Hepatocyte (in vitro differentiated cells): ENCODE measurements around the gene LEFTY2. TPM values are rescaled to one million over a fixed set of nuclear protein-coding genes. Genes with fewer than 3 reads are reported as not detected.

ENCODE experiments used
- DNase-seq: peaks from one replicate; pipeline ENCODE4 v3.0.0-alpha.2; 2016; ENCODE audit warnings: low spot score
- H2AFZ ChIP-seq: fragments of 200-600 bp; sonication (generic); 2 replicates; pipeline ENCODE4 v1.6.0; 2016; ENCODE audit warnings: antibody characterized with exemption, mild to moderate bottlenecking
- H3K27ac ChIP-seq: fragments of 200-600 bp; sonication (generic); 2 replicates; pipeline ENCODE4 v1.5.1; 2016; ENCODE audit warnings: mild to moderate bottlenecking
- H3K27me3 ChIP-seq: fragments of 200-600 bp; sonication (generic); 2 replicates; pipeline ENCODE4 v1.6.1; 2016
- H3K36me3 ChIP-seq: fragments of 200-600 bp; sonication (generic); replicated peaks from 2 replicates; pipeline ENCODE4 v1.5.1; 2016; ENCODE audit warnings: low read depth; ENCODE audit not compliant: insufficient read depth
- H3K4me1 ChIP-seq: fragments of 200-600 bp; sonication (generic); 2 replicates; pipeline ENCODE4 v1.5.1; 2016; ENCODE audit warnings: mild to moderate bottlenecking, moderate library complexity; ENCODE audit not compliant: insufficient read depth
- H3K4me2 ChIP-seq: fragments of 200-600 bp; sonication (generic); 2 replicates; pipeline ENCODE4 v1.6.0; 2016
- H3K4me3 ChIP-seq: fragments of 200-600 bp; sonication (generic); 2 replicates; pipeline ENCODE4 v1.5.1; 2016; ENCODE audit warnings: mild to moderate bottlenecking
- H3K79me2 ChIP-seq: fragments of 200-600 bp; sonication (generic); 2 replicates; pipeline ENCODE4 v1.6.0; 2017; ENCODE audit warnings: mild to moderate bottlenecking
- H3K9me2 ChIP-seq: fragments of 200-600 bp; sonication (generic); replicated peaks from 2 replicates; pipeline ENCODE4 v1.6.0; 2017; ENCODE audit warnings: mild to moderate bottlenecking; ENCODE audit not compliant: insufficient read depth
- H3K9me3 ChIP-seq: fragments of 200-600 bp; sonication (generic); 2 replicates; pipeline ENCODE4 v1.5.1; 2016; ENCODE audit warnings: low read depth, mild to moderate bottlenecking
- H4K20me1 ChIP-seq: fragments of 200-600 bp; sonication (generic); 2 replicates; pipeline ENCODE4 v1.6.0; 2016; ENCODE audit warnings: mild to moderate bottlenecking; ENCODE audit not compliant: insufficient read depth, poor library complexity, severe bottlenecking
- CTCF ChIP-seq: fragments of 200-600 bp; sonication (generic); IDR thresholded peaks from 2 replicates; pipeline ENCODE4 v1.5.1; 2016; ENCODE audit warnings: antibody characterized with exemption, mild to moderate bottlenecking; ENCODE audit not compliant: poor library complexity
- EZH2 ChIP-seq: fragments of 200-600 bp; sonication (generic); IDR thresholded peaks from 2 replicates; pipeline ENCODE4 v1.6.1; 2016; ENCODE audit warnings: antibody characterized with exemption, mild to moderate bottlenecking, borderline replicate concordance
- EZH2phosphoT487 ChIP-seq: fragments of 200-600 bp; sonication (generic); IDR thresholded peaks from one replicate; pipeline ENCODE4 v1.6.1; 2018; ENCODE audit warnings: antibody characterized with exemption, mild to moderate bottlenecking, low read depth, moderate library complexity; ENCODE audit not compliant: unreplicated experiment, severe bottlenecking
- WGBS: methylation state at CpG from one replicate; pipeline ENCODE4 v1.1.6; 2016; ENCODE audit warnings: low lambda C conversion rate; ENCODE audit errors: missing lambda C conversion rate; 5-methylcytosine and 5-hydroxymethylcytosine counted together
- polyA plus RNA-seq: library from polyadenylated mRNA; unstranded; fragments of >200 nt; fragmentation: Nextera tagmentation; extraction: Ambion mirVana; gene quantifications from 2 replicates; pipeline ENCODE4 v1.2.1, GENCODE V29; 2016
- total RNA-seq: library from RNA; depleted of rRNA; stranded (reverse); fragments of >200 nt; gene quantifications from 2 replicates; pipeline ENCODE4 v1.2.3, GENCODE V29; 2014

LEFTY2 gene
- total and polyA plus RNA-seq, 2 experiments from 2014 or later = 0.60 to 1.1 TPM

GRCh38 chr1:225897595-225898514, 43.2 kb downstream of the LEFTY2 start:
- no peak for TF ChIP-seq EZH2phosphoT487
- TF ChIP-seq EZH2 = no peak
- no peak for TF ChIP-seq CTCF
- H3K79me2 ChIP-seq = no peaks in the 10 kb centered on the region
- no peak overlapping the region for H2AFZ ChIP-seq
- H4K20me1 ChIP-seq = no peaks in the 10 kb centered on the region
- H3K27me3 ChIP-seq = no peaks in the 10 kb centered on the region
- no peaks in the 10 kb centered on the region for H3K9me2 ChIP-seq
- no peaks in the 10 kb centered on the region for H3K4me1 ChIP-seq
- H3K9me3 ChIP-seq = no peaks in the 10 kb centered on the region
- no peaks in the 10 kb centered on the region for H3K36me3 ChIP-seq
- no peak overlapping the region for H3K4me3 ChIP-seq
- WGBS = 82% methylated on average over 19 of the region's 19 CpGs
- no peak overlapping the region for H3K27ac ChIP-seq
- DNase-seq = no peak
- no peak overlapping the region for H3K4me2 ChIP-seq

DNA sequence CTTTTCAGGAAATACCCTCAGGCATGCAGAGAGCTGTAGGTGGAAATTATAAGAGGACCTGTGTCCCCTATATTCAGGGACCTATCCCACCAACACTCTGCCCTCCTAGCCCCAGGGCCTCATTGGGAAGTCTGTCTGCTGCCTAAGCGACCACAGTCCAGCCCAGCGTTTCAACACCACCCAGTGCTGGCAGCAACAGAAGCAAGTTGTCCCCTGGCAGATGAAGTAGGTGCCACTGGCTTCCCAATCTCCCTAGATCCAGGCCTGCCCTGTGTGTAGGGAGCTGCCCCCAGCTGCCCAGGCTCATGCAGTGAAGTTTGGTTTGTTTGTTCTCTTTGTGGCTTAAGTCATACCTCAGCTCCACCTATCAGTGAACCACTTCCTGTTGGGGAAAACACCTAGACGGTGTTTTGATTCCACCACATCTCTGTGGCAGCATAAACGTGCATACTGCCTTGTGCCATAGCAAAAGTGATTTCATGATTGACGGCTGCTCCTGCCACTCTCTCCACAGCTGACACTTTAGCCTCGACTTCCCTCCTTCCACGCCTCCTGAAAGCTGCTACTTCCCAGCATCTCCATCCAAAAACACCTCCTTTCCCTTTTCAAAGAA, 44.0 kb downstream of the LEFTY2 start:
- Histone ChIP-seq H3K9me2 (no peaks in the 10 kb centered on the region), H3K36me3 (no peaks in the 10 kb centered on the region), H3K9me3 (no peaks in the 10 kb centered on the region), H3K79me2 (no peaks in the 10 kb centered on the region), H3K4me1 (no peaks in the 10 kb centered on the region), H3K27ac (no peak overlapping the region), H3K27me3 (no peaks in the 10 kb centered on the region), H4K20me1 (no peaks in the 10 kb centered on the region), H3K4me3 (no peak overlapping the region), H3K4me2 (no peak overlapping the region), H2AFZ (no peak overlapping the region)
- DNase-seq = peak; percentile 42
- TF ChIP-seq CTCF = no peak
- no peak for TF ChIP-seq EZH2
- no peak for TF ChIP-seq EZH2phosphoT487
- 57% methylated on average over 7 of the region's 7 CpGs for WGBS

- 84% methylated on average over 5 of the region's 5 CpGs for WGBS
- no peak overlapping the region for H3K4me3 ChIP-seq
- H3K4me2 ChIP-seq = no peak overlapping the region
- H4K20me1 ChIP-seq = no peaks in the 10 kb centered on the region
- no peaks in the 10 kb centered on the region for H3K9me2 ChIP-seq
- H3K79me2 ChIP-seq = no peaks in the 10 kb centered on the region
- DNase-seq = no peak
- no peaks in the 10 kb centered on the region for H3K36me3 ChIP-seq
- H2AFZ ChIP-seq = no peak overlapping the region
- H3K27me3 ChIP-seq = no peaks in the 10 kb centered on the region
- TF ChIP-seq CTCF (no peak), EZH2 (no peak), EZH2phosphoT487 (no peak)
- H3K9me3 ChIP-seq = no peaks in the 10 kb centered on the region
- peaks cover 2% of the 10 kb centered on the region for H3K4me1 ChIP-seq
- no peak overlapping the region for H3K27ac ChIP-seq
Observed at GRCh38 chr1:225896494-225896893, 44.5 kb downstream of the LEFTY2 start.
